Globus pallidus (tissue), 1 donor: ENCODE measurements around the gene C12orf42.

Experiments
- DNase-seq: peaks from one replicate; pipeline ENCODE4 v3.0.0-alpha.2; 2015; ENCODE audit warnings: low spot score

Gene C12orf42

GRCh38 chr12:103268831-103269514, 226.8 kb downstream of the C12orf42 start:
- no peak for DNase-seq

GRCh38 chr12:103257763-103258162, 238.0 kb downstream of the C12orf42 start:
- DNase-seq, result no peak
